GM12878 (cell line): ENCODE results near the gene LIF. TPM values are rescaled to one million over a fixed set of nuclear protein-coding genes. Genes with fewer than 3 reads are reported as not detected.

Experiments used
- ATAC-seq: fragments of 200-7000 bp; cut with Tn5 transposase; 3 replicates; pipeline ENCODE4 v1.9.1; 2020; ENCODE audit warnings: mild to moderate bottlenecking, moderate library complexity
- BruUV-seq: library from RNA; stranded (reverse); fragments of 400-500 nt; replicated peaks from 2 replicates; lab custom pipeline; 2021; lab: Mats Ljungman, UMichigan
- CTCF ChIA-PET: fragments of 300-600 bp; sonication (Branson Sonifier 250); formaldehyde crosslinking; extraction: SDS; loops from one replicate; lab custom pipeline; 2021; ENCODE audit warnings: inconsistent platforms; lab: Yijun Ruan, JAX
- POLR2A ChIA-PET: fragments of 350-600 bp; formaldehyde crosslinking; extraction: SDS; loops from one replicate; lab custom pipeline; 2021; ENCODE audit warnings: inconsistent platforms; lab: Charles Lee
- RAD21 ChIA-PET: fragments of 300-600 bp; sonication (Branson Sonifier 250); formaldehyde crosslinking; loops from one replicate; lab custom pipeline; 2023; ENCODE audit warnings: antibody characterized with exemption; ENCODE audit not compliant: unreplicated experiment; lab: Charles Lee
- SMC1A ChIA-PET: fragments of 300-600 bp; sonication (Branson Sonifier 250); formaldehyde crosslinking; loops from one replicate; lab custom pipeline; 2023; ENCODE audit not compliant: unreplicated experiment, uncharacterized antibody; lab: Charles Lee
- DNase-seq: peaks from one replicate; pipeline ENCODE4 v3.0.0-alpha.2; 2011; ENCODE audit warnings: low read depth, low spot score
- FAIRE-seq: peaks from 3 replicates; lab custom pipeline; 2011; peaks lifted over from hg19 to GRCh38; lab: Jason Lieb, UNC
- H2AFZ ChIP-seq: 2 replicates; pipeline ENCODE4 v1.6.0; 2011; ENCODE audit warnings: low read depth, low read length, control low read depth; ENCODE audit not compliant: control insufficient read depth
- H3K27ac ChIP-seq: 2 replicates; pipeline ENCODE4 v1.5.1; 2011; ENCODE audit warnings: control low read depth; ENCODE audit not compliant: control insufficient read depth, insufficient read depth
- H3K27me3 ChIP-seq, 2 experiments: replicated peaks in 1 of 2; 2 replicates each; pipeline versions ENCODE4 v1.6.0 to v1.6.1; 2011; ENCODE audit warnings: low read length in 1 of 2; ENCODE audit not compliant: control insufficient read depth in 2 of 2, insufficient read depth in 2 of 2
- H3K36me3 ChIP-seq, 2 experiments: 2 replicates each; pipeline ENCODE4 v1.5.1; 2011; ENCODE audit warnings: low read length in 1 of 2; ENCODE audit not compliant: control insufficient read depth in 2 of 2, insufficient read depth in 2 of 2
- H3K4me1 ChIP-seq: 2 replicates; pipeline ENCODE4 v1.6.1; 2011; ENCODE audit warnings: mild to moderate bottlenecking, low read length, moderate library complexity, mixed read lengths; ENCODE audit not compliant: control insufficient read depth, insufficient read depth
- H3K4me2 ChIP-seq: 2 replicates; pipeline ENCODE4 v1.6.0; 2011; ENCODE audit warnings: control low read depth; ENCODE audit not compliant: control insufficient read depth, insufficient read depth
- H3K4me3 ChIP-seq: fragments of 200-600 bp; sonication (generic); 2 replicates; pipeline ENCODE4 v1.5.1; 2016
- H3K79me2 ChIP-seq: 2 replicates; pipeline ENCODE4 v1.6.0; 2011; ENCODE audit warnings: low read length; ENCODE audit not compliant: control insufficient read depth, insufficient read depth
- H3K9ac ChIP-seq: 2 replicates; pipeline ENCODE4 v1.8.0; 2011; ENCODE audit warnings: low read length, control low read depth, mixed read lengths; ENCODE audit not compliant: control insufficient read depth, insufficient read depth
- H3K9me3 ChIP-seq: replicated peaks from 3 replicates; pipeline ENCODE4 v1.5.1; 2011; ENCODE audit warnings: mild to moderate bottlenecking, low read length; ENCODE audit not compliant: control insufficient read depth, insufficient read depth
- H4K20me1 ChIP-seq: 2 replicates; pipeline ENCODE4 v1.6.0; 2011; ENCODE audit not compliant: control insufficient read depth, insufficient read depth
- KAT2A ChIP-seq: conservative IDR thresholded peaks from 2 replicates; pipeline ENCODE4 v1.6.1; 2011; ENCODE audit warnings: low read depth, low read length; ENCODE audit not compliant: control insufficient read depth
- POLR2AphosphoS2 ChIP-seq: IDR thresholded peaks from 2 replicates; pipeline ENCODE4 v1.6.1; 2011; ENCODE audit warnings: low read depth, mild to moderate bottlenecking, low read length, improper control_type of control experiment, moderate library complexity
- RAD51 ChIP-seq: fragments of 450-650 bp; IDR thresholded peaks from 2 replicates; pipeline ENCODE4 v1.6.1; 2016; ENCODE audit warnings: moderate library complexity, mild to moderate bottlenecking, inconsistent platforms
- RFX5 ChIP-seq: IDR thresholded peaks from 2 replicates; pipeline ENCODE4 v1.6.1; 2011; ENCODE audit warnings: low read depth, low read length, improper control_type of control experiment
- SUPT20H ChIP-seq: IDR thresholded peaks from 2 replicates; pipeline ENCODE4 v1.6.1; 2011; ENCODE audit warnings: low read depth, mild to moderate bottlenecking, low read length, moderate library complexity, borderline replicate concordance; ENCODE audit not compliant: control insufficient read depth
- ZZZ3 ChIP-seq: IDR thresholded peaks from 2 replicates; pipeline ENCODE4 v1.6.1; 2011; ENCODE audit warnings: low read depth; ENCODE audit not compliant: control insufficient read depth, insufficient read length
- WGBS: methylation state at CpG from one replicate; pipeline ENCODE4 v1.1.6; 2016; ENCODE audit warnings: low lambda C conversion rate; ENCODE audit not compliant: insufficient replicate concordance, insufficient coverage; ENCODE audit errors: missing lambda C conversion rate; 5-methylcytosine and 5-hydroxymethylcytosine counted together
- in situ Hi-C: fragments of 300-500 bp; cut with MboI; formaldehyde crosslinking; loops from 9 replicates; pipeline ENCODE4 v1.14.3; 2018; ENCODE audit warnings: mixed read lengths
- intact Hi-C: fragments of 100-400 bp; cut with micrococcal nuclease; formaldehyde crosslinking; loops from one replicate; pipeline ENCODE4 v1.14.2; 2022; ENCODE audit not compliant: unreplicated experiment
- polyA plus RNA-seq, 11 experiments: library from polyadenylated mRNA; depleted of rRNA in 4 of 11; unstranded in 6 of 11; stranded (reverse) in 5 of 11; fragments of >200 nt; fragmentation: Nextera tagmentation in 4 of 11; fragmentation: Illumina TruSeq in 1 of 11; extraction: Ambion mirVana in 4 of 11; extraction: Trizol in 1 of 11; gene quantifications; 1 replicate in 1 of 11; 2 replicates in 10 of 11; pipeline versions ENCODE4 v1.2.1 to v1.2.3, GENCODE V29; 2011 to 2016; ENCODE audit warnings: inconsistent platforms in 2 of 11, missing spikeins in 2 of 11, low read depth in 1 of 11
- total RNA-seq, 4 experiments: library from RNA; depleted of rRNA in 3 of 4; stranded (reverse); fragments of >200 nt in 3 of 4; fragmentation: Illumina TruSeq in 1 of 4; extraction: Trizol in 1 of 4; gene quantifications; 2 replicates each; pipeline versions ENCODE4 v1.2.1 to v1.2.3, GENCODE V29; 2013 to 2021

Gene LIF
- total and polyA plus RNA-seq, 10 of the 15 experiments (the other 5 are each of a cell fraction or from before 2014, with no cell fraction given): 0.05 to 3.4 (median 0.97) TPM

GRCh38 chr22:30273711-30274436, 27.3 kb upstream of the LIF start:
- FAIRE-seq: no peak
- H3K4me1 ChIP-seq: no peaks in the 10 kb centered on the region
- no peaks in the 10 kb centered on the region for H3K79me2 ChIP-seq
- H3K4me3 ChIP-seq: no peak overlapping the region
- H3K27me3 ChIP-seq: no peaks in the 10 kb centered on the region
- no peak for TF ChIP-seq RFX5
- TF ChIP-seq KAT2A: no peak
- no peak for TF ChIP-seq ZZZ3
- no peak for TF ChIP-seq SUPT20H
- no peak for TF ChIP-seq RAD51
- no peak for TF ChIP-seq POLR2AphosphoS2
- ChIA-PET CTCF (interaction anchor here (2.0 kb wide), 1 partner anchor 14 kb away, joined by 7 read pairs; no protein-coding TSS in a partner anchor), RAD21 (no interaction called here), POLR2A (no interaction called here), SMC1A (no interaction called here)
- in situ Hi-C loops (no loop called here), intact Hi-C loops (no loop called here)
- ATAC-seq: no peak
- no TSS peak for BruUV-seq
- no peak overlapping the region for H3K9ac ChIP-seq
- no peaks in the 10 kb centered on the region for H3K36me3 ChIP-seq
- WGBS: 54% methylated on average over 10 of the region's 10 CpGs
- no peak for DNase-seq
- H2AFZ ChIP-seq: no peak overlapping the region
- no peak overlapping the region for H3K4me2 ChIP-seq
- H3K27ac ChIP-seq: no peak overlapping the region
- no peaks in the 10 kb centered on the region for H4K20me1 ChIP-seq
- no peaks in the 10 kb centered on the region for H3K9me3 ChIP-seq
